Endothelial cell of umbilical vein (primary cell): Measurements from ENCODE around the gene TOMM7. TPM values are rescaled to one million over a fixed set of nuclear protein-coding genes. Genes with fewer than 3 reads are reported as not detected.

ENCODE experiments used
- BruUV-seq: library from RNA; stranded (reverse); fragments of 400-500 nt; replicated peaks from 2 replicates; lab custom pipeline; 2021; lab: Mats Ljungman, UMichigan
- CTCF ChIA-PET: fragments of 300-600, 350-600 bp; sonication (Branson Sonifier 250); formaldehyde crosslinking; loops from one replicate; lab custom pipeline; 2021; ENCODE audit warnings: antibody characterized with exemption, inconsistent platforms; lab: Charles Lee
- POLR2A ChIA-PET: fragments of 300-600, 350-600 bp; sonication (Branson Sonifier 250); formaldehyde crosslinking; loops from one replicate; lab custom pipeline; 2021; ENCODE audit warnings: antibody characterized with exemption, inconsistent platforms; lab: Charles Lee
- DNase-seq: peaks from one replicate; pipeline ENCODE4 v3.0.0-alpha.2; 2011; ENCODE audit warnings: low read depth, low spot score
- FAIRE-seq: peaks from 2 replicates; lab custom pipeline; 2011; peaks lifted over from hg19 to GRCh38; lab: Jason Lieb, UNC
- H2AFZ ChIP-seq: 2 replicates; pipeline ENCODE4 v1.6.0; 2012; ENCODE audit warnings: low read depth, low read length, control low read depth, inconsistent platforms
- H3K27ac ChIP-seq: 2 replicates; pipeline ENCODE4 v1.5.1; 2011; ENCODE audit warnings: low read depth, mild to moderate bottlenecking, control low read depth, low read length, moderate library complexity; ENCODE audit not compliant: insufficient read depth
- H3K27me3 ChIP-seq, 2 experiments: 2 replicates each; pipeline versions ENCODE4 v1.6.0 to v1.6.1; 2011; ENCODE audit warnings: low read length in 2 of 2, mixed read lengths in 1 of 2; ENCODE audit not compliant: control insufficient read depth in 2 of 2, insufficient read depth in 2 of 2
- H3K36me3 ChIP-seq, 2 experiments: 2 replicates in 1 of 2; 3 replicates in 1 of 2; pipeline ENCODE4 v1.5.1; 2011; ENCODE audit warnings: low read length in 2 of 2, mild to moderate bottlenecking in 1 of 2, moderate library complexity in 1 of 2; ENCODE audit not compliant: control insufficient read depth in 2 of 2, insufficient read depth in 2 of 2; ENCODE audit errors: extremely low read depth in 1 of 2
- H3K4me1 ChIP-seq: 3 replicates; pipeline ENCODE4 v1.5.1; 2011; ENCODE audit warnings: mild to moderate bottlenecking, low read length; ENCODE audit not compliant: control insufficient read depth, insufficient read depth; ENCODE audit errors: extremely low read depth
- H3K4me2 ChIP-seq: 2 replicates; pipeline ENCODE4 v1.6.1; 2011; ENCODE audit warnings: low read length, control low read depth, mixed read lengths; ENCODE audit not compliant: insufficient read depth
- H3K4me3 ChIP-seq, 3 experiments: fragments of 200-600 bp in 1 of 3; sonication (generic), shearing (Covaris generic) in 1 of 3; replicated peaks in 1 of 3; 2 replicates each; pipeline ENCODE4 v1.5.1; 2011 to 2016; ENCODE audit warnings: control low read depth in 3 of 3, low read length in 3 of 3, mild to moderate bottlenecking in 2 of 3, inconsistent platforms in 1 of 3, low read depth in 1 of 3, moderate library complexity in 1 of 3; ENCODE audit not compliant: insufficient read depth in 1 of 3
- H3K79me2 ChIP-seq: 2 replicates; pipeline ENCODE4 v1.6.0; 2012; ENCODE audit warnings: low read length, inconsistent platforms; ENCODE audit not compliant: control insufficient read depth, insufficient read depth
- H3K9ac ChIP-seq: replicated peaks from 2 replicates; pipeline ENCODE3; 2011; ENCODE audit warnings: low read length, control low read depth; ENCODE audit not compliant: insufficient read depth; ENCODE audit errors: extremely low read depth
- H3K9me1 ChIP-seq: replicated peaks from 3 replicates; pipeline ENCODE4 v1.6.0; 2011; ENCODE audit warnings: mild to moderate bottlenecking, low read length; ENCODE audit not compliant: control insufficient read depth, insufficient read depth; ENCODE audit errors: extremely low read depth
- H3K9me3 ChIP-seq: replicated peaks from 2 replicates; pipeline ENCODE4 v1.5.1; 2012; ENCODE audit warnings: low read length, inconsistent platforms; ENCODE audit not compliant: control insufficient read depth, insufficient read depth
- H4K20me1 ChIP-seq: replicated peaks from 2 replicates; pipeline ENCODE3; 2011; ENCODE audit warnings: mild to moderate bottlenecking, low read length; ENCODE audit not compliant: control insufficient read depth, insufficient read depth; ENCODE audit errors: extremely low read depth
- CTCF ChIP-seq, 2 donors: IDR thresholded peaks; 1 replicate in 1 of 2; 2 replicates in 1 of 2; pipeline ENCODE4 v1.5.1; 2011; ENCODE audit warnings: low read length in 2 of 2, mild to moderate bottlenecking in 2 of 2, moderate library complexity in 2 of 2, control low read depth in 1 of 2, inconsistent platforms in 1 of 2, low read depth in 1 of 2; ENCODE audit not compliant: insufficient read depth in 1 of 2; ENCODE audit errors: extremely low read depth in 1 of 2
- EZH2 ChIP-seq: IDR thresholded peaks from 2 replicates; pipeline ENCODE4 v1.6.1; 2012; ENCODE audit warnings: borderline replicate concordance, low read depth, mild to moderate bottlenecking, moderate library complexity, low read length, inconsistent platforms; ENCODE audit not compliant: severe bottlenecking
- FOS ChIP-seq: IDR thresholded peaks from 2 replicates; pipeline ENCODE4 v1.6.1; 2011; ENCODE audit warnings: mild to moderate bottlenecking, low read length, moderate library complexity, borderline replicate concordance; ENCODE audit not compliant: insufficient read depth
- GATA2 ChIP-seq: IDR thresholded peaks from 2 replicates; pipeline ENCODE4 v1.7.0; 2011; ENCODE audit warnings: low read depth, mild to moderate bottlenecking, moderate library complexity, mixed read lengths, low read length; ENCODE audit not compliant: insufficient read length, insufficient read depth
- JUN ChIP-seq: IDR thresholded peaks from 2 replicates; pipeline ENCODE4 v1.6.1; 2011; ENCODE audit warnings: borderline replicate concordance, low read depth; ENCODE audit not compliant: insufficient read length, insufficient read depth
- MYC ChIP-seq: IDR thresholded peaks from one replicate; pipeline ENCODE4 v1.6.1; 2011; ENCODE audit warnings: mild to moderate bottlenecking, low read depth, low read length
- POLR2A ChIP-seq: IDR thresholded peaks from 2 replicates; pipeline ENCODE4 v1.6.1; 2012; ENCODE audit warnings: low read depth, mild to moderate bottlenecking, control low read depth, low read length
- POLR2AphosphoS5 ChIP-seq: IDR thresholded peaks from 2 replicates; pipeline ENCODE4 v1.6.1; 2012; ENCODE audit warnings: low read depth, mild to moderate bottlenecking, control low read depth, low read length, moderate library complexity; ENCODE audit not compliant: insufficient read depth
- dilution Hi-C: fragments of 300-500 bp; cut with MboI; formaldehyde crosslinking; loops from one replicate; pipeline ENCODE4 v1.15.0; 2019; ENCODE audit warnings: low sequenced_read_pairs; ENCODE audit not compliant: extremely low pct_ligation_motif_present
- intact Hi-C: fragments of 100-400 bp; cut with micrococcal nuclease; formaldehyde crosslinking; loops from one replicate; pipeline ENCODE4 v1.10.0; 2022
- polyA plus RNA-seq, 4 experiments: library from polyadenylated mRNA; depleted of rRNA in 3 of 4; stranded (reverse) in 3 of 4; unstranded in 1 of 4; fragments of >200 nt; gene quantifications; 2 replicates each; pipeline versions ENCODE4 v1.2.1 to v1.2.3, GENCODE V29; 2011 to 2012; ENCODE audit warnings: missing spikeins in 1 of 4
- total RNA-seq: library from RNA; stranded (reverse); gene quantifications from 2 replicates; pipeline ENCODE4 v1.2.3, GENCODE V29; 2021
- TF ChIP-seq, protein P1 (sequence below): IDR thresholded peaks from 2 replicates; pipeline ENCODE4 v1.6.1; 2011; ENCODE audit not compliant: insufficient read depth, insufficient read length

The TOMM7 gene
- total and polyA plus RNA-seq, 2 donors (not counting 3 experiments of a cell fraction or from before 2014, with no cell fraction given): 185 to 528 TPM

DNA sequence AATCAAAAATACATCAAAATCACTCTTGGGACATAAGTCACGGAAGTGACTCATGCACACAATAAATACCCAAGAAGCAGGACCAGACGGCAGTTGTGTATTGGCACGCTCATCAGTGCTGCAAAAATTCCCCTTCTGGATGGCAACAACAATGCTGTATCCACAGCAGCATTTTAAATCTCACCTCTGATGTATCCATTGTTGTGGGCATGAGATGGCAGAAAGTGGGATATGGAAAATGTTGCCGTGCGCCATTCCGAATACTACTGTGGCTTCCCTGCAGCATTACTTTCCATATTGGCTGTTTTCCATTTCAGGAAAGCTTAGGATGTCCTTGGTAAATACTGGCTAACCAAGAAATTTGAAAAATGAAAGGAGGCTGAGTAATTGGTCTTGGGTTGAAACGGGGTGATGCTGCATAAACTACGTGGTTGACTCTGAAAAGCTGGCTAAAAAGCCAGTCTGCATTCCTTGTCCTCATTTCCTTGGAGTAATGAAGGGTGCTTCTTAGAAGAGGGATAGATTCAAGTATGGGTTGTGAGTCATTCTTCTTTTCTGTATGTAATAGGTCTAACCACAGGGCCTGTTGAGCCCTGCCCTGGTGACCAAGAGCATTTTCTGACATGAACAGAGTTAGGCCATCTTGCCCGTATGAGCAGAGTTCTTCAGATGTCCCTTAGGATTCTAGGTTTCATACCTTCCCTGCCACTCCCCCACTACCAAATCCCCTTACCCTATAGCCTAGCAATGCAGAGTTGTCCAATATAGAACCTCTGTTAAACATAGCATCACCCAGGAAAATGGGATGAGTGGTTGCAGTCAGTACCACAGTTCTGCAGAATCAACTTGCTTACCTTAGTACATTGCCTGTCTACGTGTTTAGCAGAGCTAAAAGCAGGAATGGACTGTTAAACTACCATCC lies 36.3 kb upstream of the TOMM7 start:
- TF ChIP-seq GATA2 (no peak), FOS (no peak), POLR2AphosphoS5 (peak; percentile 54), POLR2A (peak; percentile 65), MYC (no peak), JUN (peak; percentile 62), CTCF (IDR thresholded peaks at IDR 0.05; ENCODE audit: extremely low read depth in 1 of 2, insufficient read depth in 1 of 2, low read depth in 1 of 2, low read length in 2 of 2) (no peak), EZH2 (no peak)
- TF ChIP-seq, protein P1, sequence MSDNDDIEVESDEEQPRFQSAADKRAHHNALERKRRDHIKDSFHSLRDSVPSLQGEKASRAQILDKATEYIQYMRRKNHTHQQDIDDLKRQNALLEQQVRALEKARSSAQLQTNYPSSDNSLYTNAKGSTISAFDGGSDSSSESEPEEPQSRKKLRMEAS: no peak
- Histone ChIP-seq H3K4me1 (peaks cover 36% of the 10 kb centered on the region), H3K36me3 (no peaks in the 10 kb centered on the region), H2AFZ (no peak overlapping the region), H3K27ac (peak overlapping the region; percentile 61), H3K79me2 (peaks cover 17% of the 10 kb centered on the region), H3K9ac (peak overlapping the region; percentile 1), H3K4me2 (peak overlapping the region; percentile 3), H3K4me3 (no peak overlapping the region), H3K27me3 (no peaks in the 10 kb centered on the region), H4K20me1 (no peaks in the 10 kb centered on the region), H3K9me1 (no peaks in the 10 kb centered on the region), H3K9me3 (no peaks in the 10 kb centered on the region)
- DNase-seq: peak; percentile 54
- CTCF ChIA-PET: interaction anchor here (1.0 to 2.4 kb wide), 4 partner anchors 8 to 298 kb away, joined by 3 to 9 read pairs (median 7); no protein-coding TSS in a partner anchor
- FAIRE-seq: no peak
- POLR2A ChIA-PET: no interaction called here
- dilution Hi-C loops (no loop called here), intact Hi-C loops (loop anchor here (1.0 to 10.0 kb wide), 2 partner anchors 204 to 298 kb away; no protein-coding TSS in a partner anchor)
- BruUV-seq: no TSS peak
